Neutrophil (primary cell): ENCODE data around the gene MEX3B.

ENCODE experiments used
- H3K27ac ChIP-seq: fragments of 200-600 bp; sonication (generic); 2 replicates; pipeline ENCODE4 v1.5.1; 2016; ENCODE audit warnings: mild to moderate bottlenecking, moderate library complexity
- H3K27me3 ChIP-seq: fragments of 200-600 bp; sonication (generic); 2 replicates; pipeline ENCODE4 v1.6.0; 2016; ENCODE audit warnings: mild to moderate bottlenecking
- H3K36me3 ChIP-seq: fragments of 200-600 bp; sonication (generic); 2 replicates; pipeline ENCODE4 v1.5.1; 2017
- H3K4me1 ChIP-seq, 2 experiments: fragments of 200-600 bp in 1 of 2; sonication (generic) in 1 of 2; 1 replicate in 1 of 2; 2 replicates in 1 of 2; pipeline versions ENCODE4 v1.5.1 to v1.6.1; 2013 to 2016; ENCODE audit warnings: low read depth in 1 of 2, low read length in 1 of 2, mild to moderate bottlenecking in 1 of 2, moderate library complexity in 1 of 2; ENCODE audit not compliant: control insufficient read depth in 1 of 2, insufficient read depth in 1 of 2
- H3K4me3 ChIP-seq, 2 experiments: fragments of 200-600 bp in 1 of 2; sonication (generic) in 1 of 2; 1 replicate in 1 of 2; 2 replicates in 1 of 2; pipeline ENCODE4 v1.5.1; 2013 to 2016; ENCODE audit warnings: low read depth in 1 of 2, low read length in 1 of 2, mild to moderate bottlenecking in 1 of 2, moderate library complexity in 1 of 2
- H3K9me3 ChIP-seq: fragments of 200-600 bp; sonication (generic); 2 replicates; pipeline ENCODE4 v1.5.1; 2016
- CTCF ChIP-seq: fragments of 200-600 bp; sonication (generic); IDR thresholded peaks from 2 replicates; pipeline ENCODE4 v1.5.1; 2016; ENCODE audit warnings: antibody characterized with exemption

MEX3B gene

GRCh38 chr15:82081914-82082762 lies 36.3 kb upstream of the MEX3B start:
- Histone ChIP-seq H3K27ac (no peak overlapping the region), H3K4me1 (no peaks in the 10 kb centered on the region), H3K4me3 (no peak overlapping the region), H3K27me3 (no peaks in the 10 kb centered on the region), H3K9me3 (no peaks in the 10 kb centered on the region), H3K36me3 (no peaks in the 10 kb centered on the region)
- no peak for TF ChIP-seq CTCF

GRCh38 chr15:82080774-82081173 lies 35.0 kb upstream of the MEX3B start:
- Histone ChIP-seq H3K36me3 (no peaks in the 10 kb centered on the region), H3K9me3 (no peaks in the 10 kb centered on the region), H3K27me3 (no peaks in the 10 kb centered on the region), H3K27ac (no peak overlapping the region), H3K4me3 (no peak overlapping the region), H3K4me1 (no peaks in the 10 kb centered on the region)
- no peak for TF ChIP-seq CTCF

- no peaks in the 10 kb centered on the region for H3K4me1 ChIP-seq
- H3K4me3 ChIP-seq: no peak overlapping the region
- no peak overlapping the region for H3K27ac ChIP-seq
- no peaks in the 10 kb centered on the region for H3K36me3 ChIP-seq
- H3K9me3 ChIP-seq: no peaks in the 10 kb centered on the region
- TF ChIP-seq CTCF: no peak
- H3K27me3 ChIP-seq: no peaks in the 10 kb centered on the region
Observed at GRCh38 chr15:82079736-82080135, 33.9 kb upstream of the MEX3B start.

GRCh38 chr15:82074610-82075009 lies 28.8 kb upstream of the MEX3B start:
- no peak overlapping the region for H3K4me3 ChIP-seq
- TF ChIP-seq CTCF: no peak
- no peaks in the 10 kb centered on the region for H3K4me1 ChIP-seq
- H3K27ac ChIP-seq: no peak overlapping the region
- no peaks in the 10 kb centered on the region for H3K36me3 ChIP-seq
- no peaks in the 10 kb centered on the region for H3K9me3 ChIP-seq
- H3K27me3 ChIP-seq: no peaks in the 10 kb centered on the region

GRCh38 chr15:82072926-82073537 lies 27.2 kb upstream of the MEX3B start:
- Histone ChIP-seq H3K4me1 (no peaks in the 10 kb centered on the region), H3K4me3 (no peak overlapping the region), H3K27me3 (no peaks in the 10 kb centered on the region), H3K9me3 (no peaks in the 10 kb centered on the region), H3K36me3 (no peaks in the 10 kb centered on the region), H3K27ac (no peak overlapping the region)
- no peak for TF ChIP-seq CTCF
